Left lung (tissue), 10 donors: ENCODE data around the gene RFX2. TPM values are rescaled to one million over a fixed set of nuclear protein-coding genes. Genes with fewer than 3 reads are reported as not detected.

Experiments used
- ATAC-seq: fragments of 200-7000 bp; cut with Tn5 transposase; one replicate; pipeline ENCODE4 v1.9.1; 2020; ENCODE audit warnings: moderate library complexity
- DNase-seq, 4 donors: peaks; one replicate each; pipeline ENCODE4 v3.0.0-alpha.2; 2013 to 2020
- H3K27ac ChIP-seq, 2 donors: fragments of 200-600 bp; sonication (generic) in 1 of 2; one replicate each; pipeline versions ENCODE4 v1.5.0 to v1.8.0; 2020 to 2021
- H3K27me3 ChIP-seq, 2 donors: fragments of 200-600 bp; sonication (generic) in 1 of 2; one replicate each; pipeline versions ENCODE4 v1.5.0 to v1.8.0; 2020 to 2021
- H3K36me3 ChIP-seq, 2 donors: fragments of 200-600 bp; sonication (generic) in 1 of 2; one replicate each; pipeline versions ENCODE4 v1.5.0 to v1.8.0; 2020 to 2021
- H3K4me1 ChIP-seq, 2 donors: fragments of 200-600 bp; one replicate each; pipeline ENCODE4 v1.8.0; 2021
- H3K4me3 ChIP-seq, 2 donors: fragments of 200-600 bp; sonication (generic) in 1 of 2; one replicate each; pipeline versions ENCODE4 v1.5.0 to v1.8.0; 2020 to 2021; ENCODE audit warnings: mild to moderate bottlenecking in 1 of 2
- H3K9me3 ChIP-seq, 2 donors: fragments of 200-600 bp; sonication (generic) in 1 of 2; one replicate each; pipeline versions ENCODE4 v1.5.0 to v1.8.0; 2020 to 2021
- intact Hi-C, 2 donors: fragments of 100-400 bp; cut with DNase I; formaldehyde crosslinking; loops; one replicate each; pipeline versions ENCODE4 v1.11.2 to v1.14.2; 2022
- polyA plus RNA-seq, 6 donors: library from polyadenylated mRNA; unstranded; fragments of 120-200 nt; gene quantifications; one replicate each; pipeline ENCODE4 v1.2.1, GENCODE V29; 2013; ENCODE audit not compliant: insufficient read length in 6 of 6
- total RNA-seq, 2 donors: library from RNA; stranded (reverse); fragmentation: NEBNext Ultra II Directional; extraction: Animal tissue kit (Norgen Biotek cat#: 25700); gene quantifications; one replicate each; pipeline ENCODE4 v1.2.1, GENCODE V29; 2021
- TF ChIP-seq, protein P1 (sequence below), 2 donors: fragments of 200-600 bp; sonication (generic) in 1 of 2; IDR thresholded peaks; one replicate each; pipeline versions ENCODE4 v1.5.0 to v1.8.0; 2021; ENCODE audit warnings: antibody characterized with exemption in 2 of 2
- donor health status: DM: no; HTN: yes; CAD: no.
- donor health status: DM: no; HTN: no; CAD: no.

Gene RFX2
- total and polyA plus RNA-seq, 8 donors, result 12.7 to 18.8 (median 16.5) TPM

DNA sequence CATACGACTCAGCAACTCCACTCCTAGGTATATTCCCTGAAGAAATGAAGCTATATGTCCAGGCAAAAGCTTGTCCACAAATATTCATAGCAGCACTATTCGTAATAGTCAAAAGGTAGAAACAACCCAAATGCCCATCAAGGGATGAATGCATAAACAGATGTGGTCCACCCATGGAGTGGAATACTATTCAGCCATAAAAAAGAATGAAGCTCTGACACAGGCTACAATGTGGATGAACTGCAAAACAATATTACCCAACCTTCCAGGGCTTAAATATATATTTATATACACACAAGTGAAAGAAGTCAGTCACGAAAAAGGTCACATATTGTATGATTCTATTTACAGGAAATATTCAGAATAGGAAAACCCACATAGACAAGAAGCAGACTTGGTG lies 19.7 kb downstream of the RFX2 start:
- ATAC-seq (no peak), DNase-seq (no peak)
- Histone ChIP-seq H3K9me3 (no peaks in the 10 kb centered on the region), H3K4me3 (no peak overlapping the region), H3K4me1 (peaks cover 32 to 52% of the 10 kb centered on the region in 2 donors), H3K27me3 (no peaks in the 10 kb centered on the region), H3K27ac (peak overlapping the region in 1 of 2 donors; percentile 86), H3K36me3 (no peaks in the 10 kb centered on the region)
- intact Hi-C loops, result no loop called here
- TF ChIP-seq, protein P1, sequence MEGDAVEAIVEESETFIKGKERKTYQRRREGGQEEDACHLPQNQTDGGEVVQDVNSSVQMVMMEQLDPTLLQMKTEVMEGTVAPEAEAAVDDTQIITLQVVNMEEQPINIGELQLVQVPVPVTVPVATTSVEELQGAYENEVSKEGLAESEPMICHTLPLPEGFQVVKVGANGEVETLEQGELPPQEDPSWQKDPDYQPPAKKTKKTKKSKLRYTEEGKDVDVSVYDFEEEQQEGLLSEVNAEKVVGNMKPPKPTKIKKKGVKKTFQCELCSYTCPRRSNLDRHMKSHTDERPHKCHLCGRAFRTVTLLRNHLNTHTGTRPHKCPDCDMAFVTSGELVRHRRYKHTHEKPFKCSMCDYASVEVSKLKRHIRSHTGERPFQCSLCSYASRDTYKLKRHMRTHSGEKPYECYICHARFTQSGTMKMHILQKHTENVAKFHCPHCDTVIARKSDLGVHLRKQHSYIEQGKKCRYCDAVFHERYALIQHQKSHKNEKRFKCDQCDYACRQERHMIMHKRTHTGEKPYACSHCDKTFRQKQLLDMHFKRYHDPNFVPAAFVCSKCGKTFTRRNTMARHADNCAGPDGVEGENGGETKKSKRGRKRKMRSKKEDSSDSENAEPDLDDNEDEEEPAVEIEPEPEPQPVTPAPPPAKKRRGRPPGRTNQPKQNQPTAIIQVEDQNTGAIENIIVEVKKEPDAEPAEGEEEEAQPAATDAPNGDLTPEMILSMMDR (IDR thresholded peaks at IDR 0.05), result no peak

DNA sequence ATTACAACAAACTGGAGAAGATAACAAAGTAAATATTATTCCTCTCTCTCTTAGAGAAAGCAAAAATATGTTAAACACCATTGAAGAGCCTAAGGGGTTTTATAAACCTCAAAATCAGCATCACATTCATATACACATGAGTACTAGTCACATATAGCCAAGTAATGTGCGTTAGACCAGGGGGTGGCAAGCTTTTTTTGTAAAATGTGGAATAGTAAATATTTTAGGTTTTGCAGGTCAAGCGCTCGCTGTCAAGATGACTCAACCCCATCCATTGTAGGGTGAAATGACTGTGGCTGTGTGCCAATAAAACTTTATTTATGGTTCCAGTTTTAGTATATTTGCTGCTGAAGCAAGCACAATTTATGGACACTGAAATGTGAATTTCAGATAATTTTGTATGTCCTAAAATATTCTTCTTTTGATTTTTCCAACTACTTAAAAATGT lies 21.7 kb downstream of the RFX2 start:
- Histone ChIP-seq H3K4me3 (no peak overlapping the region), H3K27ac (peak overlapping the region; percentile 84 to 86), H3K27me3 (no peaks in the 10 kb centered on the region)

DNA sequence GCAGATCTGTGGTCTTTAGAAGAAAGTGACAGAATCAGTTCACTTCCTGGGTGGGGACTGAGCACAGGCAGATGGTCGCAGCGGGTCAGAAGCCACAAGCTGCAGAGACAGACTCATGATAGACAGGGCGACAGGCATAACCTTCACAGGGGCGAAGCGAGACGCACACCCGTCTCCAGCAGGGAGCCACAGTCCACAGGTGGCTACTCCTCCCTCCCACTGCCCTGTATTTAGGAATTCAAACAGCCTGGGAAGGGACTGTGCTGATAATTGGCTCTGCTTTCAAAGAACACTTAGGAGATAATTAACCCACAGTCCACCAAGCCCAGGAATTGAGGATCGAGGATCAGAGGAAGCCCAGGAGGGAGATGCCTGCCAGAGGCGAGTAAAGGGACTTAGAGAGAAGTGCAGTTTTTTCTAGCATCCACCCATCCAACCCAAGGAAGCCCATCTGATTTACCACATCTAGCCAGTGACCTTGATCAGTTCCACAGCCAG lies 23.2 kb downstream of the RFX2 start:
- peak overlapping the region; percentile 84 to 86 for H3K27ac ChIP-seq
- H3K9me3 ChIP-seq, result no peaks in the 10 kb centered on the region
- intact Hi-C loops, result no loop called here
- H3K4me1 ChIP-seq, result peaks cover 30 to 49% of the 10 kb centered on the region in 2 donors
- H3K4me3 ChIP-seq, result no peak overlapping the region
- no peak for DNase-seq
- ATAC-seq, result peak; percentile 3
- H3K27me3 ChIP-seq, result no peaks in the 10 kb centered on the region
- H3K36me3 ChIP-seq, result no peaks in the 10 kb centered on the region
- TF ChIP-seq, protein P1 (IDR thresholded peaks at IDR 0.05), result no peak

More for the DNA sequence above, 21.7 kb downstream of the RFX2 start:
- Histone ChIP-seq H3K36me3 (no peaks in the 10 kb centered on the region), H3K4me1 (peaks cover 31 to 52% of the 10 kb centered on the region in 2 donors), H3K9me3 (no peaks in the 10 kb centered on the region)
- no peak for DNase-seq
- no peak for ATAC-seq
- TF ChIP-seq, protein P1 (IDR thresholded peaks at IDR 0.05), result no peak
- intact Hi-C loops, result no loop called here

DNA sequence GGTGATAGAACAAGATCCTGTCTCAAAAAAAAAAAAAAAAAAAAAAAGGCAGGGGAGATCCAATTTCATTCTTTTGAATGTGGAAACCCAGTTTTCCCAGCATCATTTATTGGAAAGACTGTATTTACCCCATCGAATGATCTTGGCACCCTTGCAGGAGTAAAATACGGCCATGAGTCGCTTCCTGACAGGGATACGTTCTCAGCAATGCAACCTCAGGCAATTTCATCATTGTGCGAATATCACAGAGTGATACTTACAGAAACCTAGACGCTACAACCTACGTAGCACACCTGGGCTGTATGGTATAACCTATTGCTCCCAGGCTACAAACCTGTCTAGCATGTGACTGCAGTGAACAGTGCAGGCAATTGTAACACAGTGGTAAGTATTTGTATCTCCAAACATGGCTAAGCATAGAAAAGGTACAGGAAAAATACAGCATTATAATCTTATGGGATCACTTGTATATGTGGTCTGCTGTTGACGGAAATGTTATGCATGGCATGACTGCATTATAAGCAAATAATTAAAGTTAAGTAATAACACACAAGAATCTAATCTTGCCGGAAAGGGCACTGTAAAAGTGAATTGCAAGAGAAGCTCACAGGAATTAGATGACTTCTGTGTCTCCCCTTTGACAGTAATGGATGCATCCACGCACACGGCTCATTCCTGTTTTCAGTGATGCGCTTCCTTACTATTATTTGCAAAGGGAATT lies 24.1 kb downstream of the RFX2 start:
- Histone ChIP-seq H3K27ac (peak overlapping the region; percentile 84 to 86), H3K36me3 (no peaks in the 10 kb centered on the region), H3K9me3 (no peaks in the 10 kb centered on the region), H3K27me3 (no peaks in the 10 kb centered on the region), H3K4me1 (peaks cover 21 to 40% of the 10 kb centered on the region in 2 donors), H3K4me3 (no peak overlapping the region)
- DNase-seq (no peak), ATAC-seq (no peak)
- intact Hi-C loops, result no loop called here
- TF ChIP-seq, protein P1 (IDR thresholded peaks at IDR 0.05), result no peak

DNA sequence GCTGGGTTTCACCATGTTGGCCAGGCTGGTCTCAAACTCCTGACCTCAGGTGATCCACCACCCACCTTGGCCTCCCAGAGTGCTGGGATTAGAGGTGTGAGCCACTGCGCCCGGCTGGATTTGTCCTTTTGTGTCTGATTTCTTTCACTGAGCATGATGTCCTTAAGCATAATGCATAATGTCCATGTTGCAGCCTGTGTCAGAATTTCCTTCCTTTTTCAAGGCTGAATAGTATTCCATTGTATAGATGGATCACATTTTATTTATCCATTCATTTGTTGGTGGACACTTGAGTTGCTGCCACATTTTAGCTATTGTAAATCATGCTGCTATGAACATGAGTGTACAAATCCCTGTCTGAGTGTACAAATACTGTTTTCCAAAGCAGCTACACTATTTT lies 25.5 kb downstream of the RFX2 start:
- no peaks in the 10 kb centered on the region for H3K9me3 ChIP-seq
- ATAC-seq, result no peak

More for the DNA sequence above, 25.5 kb downstream of the RFX2 start:
- Histone ChIP-seq H3K4me3 (no peak overlapping the region), H3K36me3 (no peaks in the 10 kb centered on the region), H3K27ac (no peak overlapping the region), H3K4me1 (peaks cover 21 to 39% of the 10 kb centered on the region in 2 donors), H3K27me3 (no peaks in the 10 kb centered on the region)
- DNase-seq, result no peak
- intact Hi-C loops, result no loop called here
- TF ChIP-seq, protein P1 (IDR thresholded peaks at IDR 0.05), result no peak
